GM12878 (cell line): ENCODE data around the gene PPIC. TPM values are rescaled to one million over a fixed set of nuclear protein-coding genes. Genes with fewer than 3 reads are reported as not detected.

Experiments
- ATAC-seq: fragments of 200-7000 bp; cut with Tn5 transposase; 3 replicates; pipeline ENCODE4 v1.9.1; 2020; ENCODE audit warnings: mild to moderate bottlenecking, moderate library complexity
- BruUV-seq: library from RNA; stranded (reverse); fragments of 400-500 nt; replicated peaks from 2 replicates; lab custom pipeline; 2021; lab: Mats Ljungman, UMichigan
- CTCF ChIA-PET: fragments of 300-600 bp; sonication (Branson Sonifier 250); formaldehyde crosslinking; extraction: SDS; loops from one replicate; lab custom pipeline; 2021; ENCODE audit warnings: inconsistent platforms; lab: Yijun Ruan, JAX
- POLR2A ChIA-PET: fragments of 350-600 bp; formaldehyde crosslinking; extraction: SDS; loops from one replicate; lab custom pipeline; 2021; ENCODE audit warnings: inconsistent platforms; lab: Charles Lee
- RAD21 ChIA-PET: fragments of 300-600 bp; sonication (Branson Sonifier 250); formaldehyde crosslinking; loops from one replicate; lab custom pipeline; 2023; ENCODE audit warnings: antibody characterized with exemption; ENCODE audit not compliant: unreplicated experiment; lab: Charles Lee
- SMC1A ChIA-PET: fragments of 300-600 bp; sonication (Branson Sonifier 250); formaldehyde crosslinking; loops from one replicate; lab custom pipeline; 2023; ENCODE audit not compliant: unreplicated experiment, uncharacterized antibody; lab: Charles Lee
- DNase-seq: peaks from one replicate; pipeline ENCODE4 v3.0.0-alpha.2; 2011; ENCODE audit warnings: low read depth, low spot score
- FAIRE-seq: peaks from 3 replicates; lab custom pipeline; 2011; peaks lifted over from hg19 to GRCh38; lab: Jason Lieb, UNC
- H2AFZ ChIP-seq: 2 replicates; pipeline ENCODE4 v1.6.0; 2011; ENCODE audit warnings: low read depth, low read length, control low read depth; ENCODE audit not compliant: control insufficient read depth
- H3K27ac ChIP-seq: 2 replicates; pipeline ENCODE4 v1.5.1; 2011; ENCODE audit warnings: control low read depth; ENCODE audit not compliant: control insufficient read depth, insufficient read depth
- H3K27me3 ChIP-seq, 2 experiments: replicated peaks in 1 of 2; 2 replicates each; pipeline versions ENCODE4 v1.6.0 to v1.6.1; 2011; ENCODE audit warnings: low read length in 1 of 2; ENCODE audit not compliant: control insufficient read depth in 2 of 2, insufficient read depth in 2 of 2
- H3K36me3 ChIP-seq, 2 experiments: 2 replicates each; pipeline ENCODE4 v1.5.1; 2011; ENCODE audit warnings: low read length in 1 of 2; ENCODE audit not compliant: control insufficient read depth in 2 of 2, insufficient read depth in 2 of 2
- H3K4me1 ChIP-seq: 2 replicates; pipeline ENCODE4 v1.6.1; 2011; ENCODE audit warnings: mild to moderate bottlenecking, low read length, moderate library complexity, mixed read lengths; ENCODE audit not compliant: control insufficient read depth, insufficient read depth
- H3K4me2 ChIP-seq: 2 replicates; pipeline ENCODE4 v1.6.0; 2011; ENCODE audit warnings: control low read depth; ENCODE audit not compliant: control insufficient read depth, insufficient read depth
- H3K4me3 ChIP-seq: fragments of 200-600 bp; sonication (generic); 2 replicates; pipeline ENCODE4 v1.5.1; 2016
- H3K79me2 ChIP-seq: 2 replicates; pipeline ENCODE4 v1.6.0; 2011; ENCODE audit warnings: low read length; ENCODE audit not compliant: control insufficient read depth, insufficient read depth
- H3K9ac ChIP-seq: 2 replicates; pipeline ENCODE4 v1.8.0; 2011; ENCODE audit warnings: low read length, control low read depth, mixed read lengths; ENCODE audit not compliant: control insufficient read depth, insufficient read depth
- H3K9me3 ChIP-seq: replicated peaks from 3 replicates; pipeline ENCODE4 v1.5.1; 2011; ENCODE audit warnings: mild to moderate bottlenecking, low read length; ENCODE audit not compliant: control insufficient read depth, insufficient read depth
- H4K20me1 ChIP-seq: 2 replicates; pipeline ENCODE4 v1.6.0; 2011; ENCODE audit not compliant: control insufficient read depth, insufficient read depth
- BACH1 ChIP-seq: fragments of 450-650 bp; IDR thresholded peaks from 2 replicates; pipeline ENCODE4 v1.6.1; 2017; ENCODE audit warnings: mild to moderate bottlenecking, borderline replicate concordance
- BMI1 ChIP-seq: fragments of 450-650 bp; IDR thresholded peaks from 2 replicates; pipeline ENCODE4 v1.6.1; 2016; ENCODE audit warnings: mild to moderate bottlenecking, moderate library complexity, borderline replicate concordance
- ETV6 ChIP-seq, 2 experiments: fragments of 450-650 bp in 1 of 2; IDR thresholded peaks in 1 of 2; conservative IDR thresholded peaks in 1 of 2; 2 replicates each; pipeline ENCODE4 v1.6.1; 2014; ENCODE audit warnings: antibody characterized with exemption in 1 of 2, borderline replicate concordance in 1 of 2, low read depth in 1 of 2, mild to moderate bottlenecking in 1 of 2, moderate library complexity in 1 of 2
- HDAC2 ChIP-seq: fragments of 200-600 bp; sonication (generic); IDR thresholded peaks from 2 replicates; pipeline ENCODE4 v1.6.1; 2017
- IKZF1 ChIP-seq: fragments of 450-650 bp; conservative IDR thresholded peaks from 2 replicates; pipeline ENCODE4 v1.6.1; 2017; ENCODE audit warnings: antibody characterized with exemption, mild to moderate bottlenecking
- MEF2B ChIP-seq: fragments of 450-650 bp; IDR thresholded peaks from 2 replicates; pipeline ENCODE4 v1.6.1; 2018; ENCODE audit warnings: mild to moderate bottlenecking, moderate library complexity; ENCODE audit not compliant: partially characterized antibody, poor library complexity, severe bottlenecking
- NFIC ChIP-seq: IDR thresholded peaks from 2 replicates; pipeline ENCODE4 v1.6.1; 2012; ENCODE audit warnings: low read depth, mild to moderate bottlenecking, inconsistent platforms, low read length, moderate library complexity
- NFXL1 ChIP-seq: fragments of 450-650 bp; IDR thresholded peaks from 2 replicates; pipeline ENCODE4 v1.6.1; 2017; ENCODE audit warnings: antibody characterized with exemption, mild to moderate bottlenecking, borderline replicate concordance
- NFYA ChIP-seq: IDR thresholded peaks from 2 replicates; pipeline ENCODE4 v1.6.1; 2011; ENCODE audit warnings: low read depth, mild to moderate bottlenecking, low read length, improper control_type of control experiment, borderline replicate concordance
- NR2F1 ChIP-seq: fragments of 450-650 bp; conservative IDR thresholded peaks from 2 replicates; pipeline ENCODE4 v1.6.1; 2017; ENCODE audit warnings: mild to moderate bottlenecking
- NRF1 ChIP-seq: conservative IDR thresholded peaks from 2 replicates; pipeline ENCODE4 v1.6.1; 2011; ENCODE audit warnings: mild to moderate bottlenecking, low read depth, low read length, improper control_type of control experiment
- RAD51 ChIP-seq: fragments of 450-650 bp; IDR thresholded peaks from 2 replicates; pipeline ENCODE4 v1.6.1; 2016; ENCODE audit warnings: moderate library complexity, mild to moderate bottlenecking, inconsistent platforms
- RELA ChIP-seq: fragments of 450-650 bp; IDR thresholded peaks from 2 replicates; pipeline ENCODE4 v1.8.0; 2014; ENCODE audit warnings: borderline replicate concordance; ENCODE audit not compliant: partially characterized antibody
- STAT3 ChIP-seq: IDR thresholded peaks from 2 replicates; pipeline ENCODE4 v1.6.1; 2011; ENCODE audit warnings: low read depth, low read length, improper control_type of control experiment
- SUZ12 ChIP-seq: fragments of 200-600 bp; sonication (generic); IDR thresholded peaks from one replicate; pipeline ENCODE4 v1.6.1; 2018; ENCODE audit warnings: antibody characterized with exemption, mild to moderate bottlenecking; ENCODE audit not compliant: unreplicated experiment
- TAF1 ChIP-seq: IDR thresholded peaks from 2 replicates; pipeline ENCODE4 v1.6.1; 2011; ENCODE audit warnings: mild to moderate bottlenecking, low read depth, low read length, borderline replicate concordance
- ZNF622 ChIP-seq: fragments of 450-650 bp; IDR thresholded peaks from 2 replicates; pipeline ENCODE4 v1.6.1; 2017; ENCODE audit warnings: mild to moderate bottlenecking, inconsistent platforms
- WGBS: methylation state at CpG from one replicate; pipeline ENCODE4 v1.1.6; 2016; ENCODE audit warnings: low lambda C conversion rate; ENCODE audit not compliant: insufficient replicate concordance, insufficient coverage; ENCODE audit errors: missing lambda C conversion rate; 5-methylcytosine and 5-hydroxymethylcytosine counted together
- in situ Hi-C: fragments of 300-500 bp; cut with MboI; formaldehyde crosslinking; loops from 9 replicates; pipeline ENCODE4 v1.14.3; 2018; ENCODE audit warnings: mixed read lengths
- intact Hi-C: fragments of 100-400 bp; cut with micrococcal nuclease; formaldehyde crosslinking; loops from one replicate; pipeline ENCODE4 v1.14.2; 2022; ENCODE audit not compliant: unreplicated experiment
- polyA plus RNA-seq, 11 experiments: library from polyadenylated mRNA; depleted of rRNA in 4 of 11; unstranded in 6 of 11; stranded (reverse) in 5 of 11; fragments of >200 nt; fragmentation: Nextera tagmentation in 4 of 11; fragmentation: Illumina TruSeq in 1 of 11; extraction: Ambion mirVana in 4 of 11; extraction: Trizol in 1 of 11; gene quantifications; 1 replicate in 1 of 11; 2 replicates in 10 of 11; pipeline versions ENCODE4 v1.2.1 to v1.2.3, GENCODE V29; 2011 to 2016; ENCODE audit warnings: inconsistent platforms in 2 of 11, missing spikeins in 2 of 11, low read depth in 1 of 11
- total RNA-seq, 4 experiments: library from RNA; depleted of rRNA in 3 of 4; stranded (reverse); fragments of >200 nt in 3 of 4; fragmentation: Illumina TruSeq in 1 of 4; extraction: Trizol in 1 of 4; gene quantifications; 2 replicates each; pipeline versions ENCODE4 v1.2.1 to v1.2.3, GENCODE V29; 2013 to 2021

PPIC gene
- total and polyA plus RNA-seq, 10 of the 15 experiments (the other 5 are each of a cell fraction or from before 2014, with no cell fraction given) = 0.12 to 0.21 TPM; not detected in 8

DNA sequence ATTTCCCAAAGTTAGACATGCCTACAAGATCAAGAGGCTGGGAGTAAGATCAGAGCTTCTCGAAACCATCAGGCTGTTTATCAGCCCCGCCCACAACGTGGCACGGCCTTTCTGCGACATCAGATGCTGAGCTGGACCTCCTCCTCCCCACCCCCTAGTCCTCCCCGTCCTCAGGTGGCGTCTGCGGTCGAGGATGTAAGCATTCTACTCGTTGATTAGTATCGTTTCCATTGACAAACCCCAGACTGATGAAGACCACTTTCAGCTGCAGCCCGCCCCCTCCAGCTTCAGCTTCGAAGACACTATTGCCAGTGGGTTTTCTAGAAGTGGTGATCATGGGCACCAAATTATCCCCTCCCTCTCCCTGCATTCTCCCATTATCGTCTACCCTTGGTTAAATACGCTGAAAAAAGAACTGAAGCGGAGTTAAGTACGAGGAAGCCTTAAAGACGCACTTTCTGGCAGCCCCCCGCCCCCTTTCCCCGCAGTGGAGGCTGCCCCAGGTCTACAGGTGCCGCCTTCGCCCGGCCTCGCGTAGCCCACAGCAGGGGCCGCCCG, 1.1 kb downstream of the PPIC start (continued):
- TF ChIP-seq NRF1 = no peak
- no peak for TF ChIP-seq BACH1
- no peak for TF ChIP-seq NFXL1
- no peak for TF ChIP-seq RAD51

DNA sequence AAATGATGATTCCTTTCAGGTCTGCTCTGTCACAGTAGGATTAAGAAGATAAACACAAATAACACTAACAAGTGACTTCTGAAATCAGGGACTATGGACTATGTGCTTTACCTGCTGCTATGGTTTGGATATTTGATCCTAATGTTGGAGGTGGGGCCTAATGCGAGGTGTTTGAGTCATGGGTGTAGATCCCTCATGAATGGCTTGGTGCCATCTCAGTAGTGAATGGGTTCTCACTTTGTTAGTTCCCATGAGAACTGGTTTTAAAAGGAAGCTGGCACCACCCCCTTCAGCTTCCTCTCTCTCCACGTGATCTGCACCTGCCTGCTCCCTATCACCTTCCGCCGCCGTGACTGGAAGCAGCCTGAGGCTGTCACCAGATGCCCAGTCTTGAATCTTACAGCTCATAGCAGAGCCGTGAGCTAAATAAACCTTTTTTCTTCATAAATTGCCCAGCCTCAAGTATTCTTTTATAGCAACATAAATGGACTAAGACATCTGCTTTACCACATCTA, 3.3 kb downstream of the PPIC start:
- no peak for FAIRE-seq
- in situ Hi-C loops = no loop called here

More for the DNA sequence above, 3.3 kb downstream of the PPIC start:
- no peak overlapping the region for H3K9ac ChIP-seq
- no peaks in the 10 kb centered on the region for H3K9me3 ChIP-seq
- no peak overlapping the region for H3K4me3 ChIP-seq
- intact Hi-C loops = no loop called here
- no TSS peak for BruUV-seq
- H3K27ac ChIP-seq = no peak overlapping the region
- ChIA-PET POLR2A (no interaction called here), CTCF (no interaction called here), RAD21 (no interaction called here)
- no peaks in the 10 kb centered on the region for H3K79me2 ChIP-seq
- DNase-seq (no peak), ATAC-seq (no peak)
- no peaks in the 10 kb centered on the region for H3K36me3 ChIP-seq
- peaks cover 3% of the 10 kb centered on the region; the same call in 1 of the 2 replicates for H3K4me1 ChIP-seq
- no peak for TF ChIP-seq RELA
- no peak for TF ChIP-seq NFYA
- TF ChIP-seq ZNF622 = no peak
- TF ChIP-seq NFXL1 = no peak
- TF ChIP-seq TAF1 = no peak
- TF ChIP-seq STAT3 = no peak
- TF ChIP-seq SUZ12 = no peak
- TF ChIP-seq NR2F1 = no peak
- no peak for TF ChIP-seq HDAC2
- no peak for TF ChIP-seq IKZF1
- TF ChIP-seq BMI1 = no peak
- no peak for TF ChIP-seq ETV6 (conservative IDR thresholded peaks at IDR 0.05 in 1 of 2, IDR thresholded peaks at IDR 0.05 in 1 of 2; ENCODE audit: borderline replicate concordance in 1 of 2, low read depth in 1 of 2)
- no peak for TF ChIP-seq MEF2B
- no peak for TF ChIP-seq NFIC
- TF ChIP-seq, all 136 proteins: peak for 0
- Histone ChIP-seq H3K4me2 (no peak overlapping the region), H2AFZ (no peak overlapping the region), H3K27me3 (peaks cover 4 to 18% of the 10 kb centered on the region in 2 experiments; a peak in 3 of 4 replicates), H4K20me1 (no peaks in the 10 kb centered on the region)
- WGBS = 63% methylated on average over 6 of the region's 6 CpGs
- SMC1A ChIA-PET = no interaction called here
